HG03469 (cell line): ENCODE results near the gene EIF1B.
A peak's percentile ranks its signal among the peaks of the same experiment; 100 is the strongest.

Experiments
- ATAC-seq: cut with Tn5 transposase; IDR thresholded peaks from one replicate; pipeline ENCODE4 v1.9.1; 2021; ENCODE audit warnings: mild to moderate bottlenecking, moderate library complexity, moderate number of reproducible peaks; ENCODE audit not compliant: unreplicated experiment

EIF1B gene

GRCh38 chr3:40308725-40309417, 636 bp upstream of the EIF1B start:
- no peak for ATAC-seq

DNA sequence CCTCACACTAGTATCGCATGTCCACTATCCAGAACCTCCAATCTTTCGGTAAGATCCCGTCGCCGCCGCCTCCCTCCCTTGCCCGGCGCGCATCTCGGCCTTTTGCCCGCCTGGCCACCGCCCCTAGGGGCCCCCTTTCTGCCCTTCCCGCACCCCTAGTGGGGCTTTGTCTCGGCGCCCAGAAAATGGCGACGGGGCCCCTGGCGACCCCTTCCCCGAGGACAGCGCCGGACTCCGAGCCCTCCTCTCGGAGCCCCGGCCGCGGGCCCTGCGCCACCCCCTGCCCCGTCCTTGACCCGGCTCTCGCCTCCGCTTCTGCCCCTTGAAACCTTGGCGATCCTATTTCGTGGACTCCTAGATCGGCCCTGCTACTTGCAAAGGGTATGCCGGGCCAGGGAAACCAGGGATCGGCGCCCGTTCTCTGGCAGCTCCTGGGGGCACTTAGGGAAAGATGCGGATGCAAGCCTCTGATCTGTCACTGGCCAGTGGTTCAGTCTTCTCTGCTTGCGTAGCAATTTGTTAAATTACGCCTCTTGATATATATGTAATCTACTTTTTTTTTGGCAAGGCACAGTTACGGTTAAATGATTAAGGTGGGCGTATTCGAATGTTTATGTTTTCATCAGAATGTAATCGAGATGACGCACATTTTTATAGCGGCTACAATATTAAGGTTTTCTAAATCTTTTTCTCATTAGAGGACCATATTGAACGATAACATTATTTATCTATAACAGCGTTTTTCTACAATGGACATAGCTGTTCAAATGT, 603 bp downstream of the EIF1B start:
- no peak for ATAC-seq

DNA sequence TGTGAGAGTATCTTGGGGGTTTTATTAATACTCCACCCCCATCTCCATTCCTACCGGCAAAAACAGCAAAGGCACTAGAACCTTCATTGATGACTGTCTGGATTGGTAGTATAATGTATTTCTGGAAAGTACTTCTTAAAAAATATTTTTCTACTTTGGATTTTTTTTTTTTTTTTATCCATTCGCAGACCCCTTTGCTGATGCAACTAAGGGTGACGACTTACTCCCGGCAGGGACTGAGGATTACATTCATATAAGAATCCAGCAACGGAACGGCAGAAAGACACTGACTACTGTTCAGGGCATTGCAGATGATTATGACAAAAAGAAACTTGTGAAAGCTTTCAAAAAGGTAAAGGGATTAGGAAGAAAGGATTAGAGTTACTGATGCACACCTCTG, 1.2 kb downstream of the EIF1B start:
- ATAC-seq: no peak

GRCh38 chr3:40312661-40313226, 3.2 kb downstream of the EIF1B start:
- no peak for ATAC-seq

DNA sequence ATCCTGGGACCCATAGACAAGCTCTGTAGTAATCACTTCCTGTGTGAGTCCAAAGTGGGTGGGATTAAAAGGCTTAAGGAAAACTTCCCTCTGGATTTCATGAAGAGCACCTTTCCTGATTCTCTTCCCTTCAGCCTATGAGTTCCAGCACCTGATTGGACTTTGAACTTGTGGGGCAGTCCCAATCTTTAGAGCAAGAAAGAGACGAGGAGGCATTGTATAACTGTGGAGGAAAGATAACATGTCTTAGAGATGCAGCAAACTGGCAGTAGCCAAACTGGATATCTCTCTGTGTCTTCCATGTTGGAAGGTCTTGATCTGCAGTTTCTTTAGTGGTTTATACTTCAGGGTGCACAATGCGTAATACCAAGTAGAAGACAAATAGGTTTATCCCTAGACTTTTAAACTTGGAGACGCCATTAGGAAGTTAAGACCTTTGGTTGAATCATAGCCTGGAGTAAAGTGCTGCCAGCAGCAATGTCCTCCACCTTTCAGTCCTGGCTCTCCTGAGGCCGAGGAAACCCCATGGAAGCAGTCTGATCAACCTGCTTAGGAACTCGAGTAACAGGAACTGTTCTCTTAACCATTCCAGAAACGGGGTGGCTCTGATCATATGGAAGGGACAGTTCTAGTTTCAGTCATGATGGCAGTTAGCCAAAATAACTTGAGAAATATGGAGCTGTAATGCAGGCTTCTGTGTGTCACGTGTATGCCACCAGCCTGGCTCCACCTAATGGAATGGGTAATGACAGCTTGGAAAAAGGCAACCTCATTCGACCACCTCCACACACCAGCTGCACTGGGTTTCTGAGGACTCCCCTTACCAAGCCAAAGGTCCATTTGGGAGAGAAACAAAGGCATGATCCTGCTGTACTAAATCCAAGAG, 4.7 kb downstream of the EIF1B start:
- no peak for ATAC-seq

DNA sequence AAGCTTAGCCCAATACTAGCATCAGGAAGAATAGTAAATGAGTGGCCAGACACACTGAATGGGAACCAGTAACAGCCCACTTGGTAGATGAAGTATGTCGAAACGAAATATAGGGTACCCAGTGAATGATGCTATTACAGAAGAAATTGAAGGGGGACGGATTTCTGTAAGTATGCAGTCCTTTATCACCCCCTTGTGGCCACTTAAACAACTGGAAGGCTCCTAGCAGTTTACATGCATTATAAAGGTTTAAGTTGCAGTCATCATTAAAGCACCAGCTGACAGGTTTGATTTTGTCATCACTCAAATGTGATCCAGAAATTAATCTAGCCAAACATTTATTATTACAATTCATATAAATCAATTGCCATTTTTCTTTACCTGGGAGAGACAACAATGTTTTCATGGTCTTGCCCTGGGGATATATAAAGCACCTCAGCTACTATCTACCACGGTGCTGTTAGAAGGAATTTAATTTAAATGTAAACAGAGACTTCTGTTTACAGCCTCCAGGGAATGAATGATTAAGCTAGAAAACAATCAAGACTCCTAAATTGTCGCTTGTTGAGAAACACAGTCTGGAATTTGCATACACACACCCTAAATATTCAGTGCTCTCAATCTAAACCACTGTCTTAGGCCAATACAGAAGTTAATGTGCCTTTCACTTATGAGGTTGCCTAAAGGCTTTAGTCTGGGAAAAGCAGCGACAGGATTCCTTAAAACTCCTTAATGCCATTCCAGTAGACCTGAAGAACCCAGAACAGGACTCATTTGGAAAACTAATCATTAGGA, 7.8 kb downstream of the EIF1B start:
- peak; percentile 51 for ATAC-seq

DNA sequence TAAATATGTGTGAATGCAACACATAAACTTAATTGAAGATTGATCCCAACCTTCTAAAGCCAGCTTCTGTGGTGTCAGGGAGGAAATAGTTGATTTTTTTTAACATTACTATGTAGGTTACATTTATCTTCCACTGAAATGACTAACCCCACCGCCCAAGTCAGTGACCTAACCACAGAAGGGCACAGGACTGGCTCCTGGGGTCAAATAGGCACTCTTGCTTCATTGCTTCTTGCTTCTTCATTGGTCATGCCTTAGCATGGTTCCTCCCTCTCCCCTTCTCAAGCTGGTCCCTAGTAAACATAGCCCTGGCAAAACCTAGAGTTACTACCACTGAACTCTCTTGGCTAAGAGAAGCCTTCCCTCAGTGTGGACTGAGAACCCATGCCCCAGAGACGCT, 12.3 kb downstream of the EIF1B start:
- ATAC-seq: no peak

DNA sequence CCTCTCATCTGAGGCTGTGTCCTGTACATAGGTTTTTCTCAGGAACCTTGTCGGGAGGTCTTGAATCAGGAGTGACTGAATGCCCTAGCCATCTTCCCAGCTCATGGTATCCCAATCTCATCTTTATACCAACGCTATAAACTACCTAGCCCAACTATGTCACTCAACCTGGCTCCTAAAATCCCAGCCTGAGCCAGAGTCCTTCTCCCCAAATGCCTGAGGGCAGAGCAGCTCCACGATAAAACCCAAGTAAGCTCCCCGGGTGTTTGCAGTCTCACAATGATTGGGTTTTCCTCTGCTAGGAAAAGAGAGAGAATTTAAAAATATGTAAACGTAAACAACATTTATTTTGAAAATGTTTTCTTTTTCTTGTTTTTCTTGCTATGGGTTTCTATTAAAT, 14.4 kb downstream of the EIF1B start:
- no peak for ATAC-seq

- ATAC-seq: no peak
These were observed 15.1 kb downstream of the EIF1B start for GRCh38 chr3:40324621-40325020.

- ATAC-seq: no peak
These were observed 16.0 kb downstream of the EIF1B start for GRCh38 chr3:40325465-40325864.

- ATAC-seq: no peak
These were observed 18.9 kb downstream of the EIF1B start for GRCh38 chr3:40328374-40328773.

DNA sequence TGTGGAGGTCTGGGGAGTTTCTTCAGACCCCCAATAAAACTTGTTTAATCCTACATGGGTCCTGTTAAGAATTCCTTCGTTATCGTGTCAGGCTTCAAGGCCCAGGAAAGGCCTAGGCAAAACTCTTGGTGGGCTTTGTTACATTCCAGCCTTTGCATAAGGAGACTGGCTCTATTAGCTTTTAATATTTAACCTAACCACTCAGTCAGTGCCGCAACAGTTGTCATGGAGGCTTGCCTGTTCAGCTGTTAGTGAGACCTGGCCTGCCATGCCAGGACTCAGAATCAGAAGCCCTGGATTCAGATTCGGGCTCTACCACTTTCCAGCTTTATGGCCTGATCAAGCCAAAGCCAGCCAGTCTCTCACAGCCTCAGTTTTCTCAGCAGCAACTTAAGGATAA, 19.6 kb downstream of the EIF1B start:
- ATAC-seq: no peak

DNA sequence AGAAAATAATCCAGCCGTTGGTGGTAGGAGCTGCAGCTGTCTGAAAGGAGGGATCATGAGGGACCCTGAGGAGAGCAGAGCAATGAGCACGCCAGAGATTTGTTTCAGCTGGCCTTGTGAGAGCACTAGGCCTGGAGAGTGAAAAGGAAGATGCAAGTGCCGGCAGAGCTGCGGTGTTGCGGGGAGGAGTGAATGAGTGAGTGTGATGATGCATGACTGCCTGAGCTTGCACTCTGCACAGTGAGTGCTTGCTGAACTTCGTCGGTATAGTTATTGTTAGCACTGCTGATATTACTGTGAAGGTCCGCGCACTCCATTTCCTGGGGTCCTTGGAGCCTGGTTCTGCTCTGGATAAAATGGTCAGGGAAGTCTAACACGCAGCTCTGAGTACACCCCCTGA, 23.2 kb downstream of the EIF1B start:
- no peak for ATAC-seq

GRCh38 chr3:40333416-40333815, 23.9 kb downstream of the EIF1B start:
- no peak for ATAC-seq

- no peak for ATAC-seq
These were observed 24.3 kb downstream of the EIF1B start for GRCh38 chr3:40333852-40334251.

DNA sequence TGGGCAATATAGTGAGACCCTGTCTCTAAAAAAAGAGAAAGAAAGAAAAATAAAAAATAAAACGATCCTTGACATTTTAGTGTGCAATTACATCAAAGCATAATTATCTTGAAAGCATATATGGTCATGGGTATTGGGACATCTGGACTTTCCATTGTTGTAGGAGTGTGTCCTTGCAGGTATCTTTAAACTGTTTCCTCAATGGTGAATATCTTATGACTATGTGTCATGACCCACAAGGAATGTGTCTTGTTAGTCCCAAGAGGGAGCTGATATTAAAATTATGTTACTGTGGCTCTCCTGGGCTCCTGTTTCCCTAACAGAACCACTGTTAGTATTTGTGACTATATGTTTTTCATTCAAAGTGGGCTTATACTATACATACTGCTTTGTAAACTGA, 26.6 kb downstream of the EIF1B start:
- no peak for ATAC-seq

- no peak for ATAC-seq
These were observed 27.1 kb downstream of the EIF1B start for GRCh38 chr3:40336511-40337135.

- no peak for ATAC-seq
These were observed 27.9 kb downstream of the EIF1B start for GRCh38 chr3:40337136-40338108.

GRCh38 chr3:40339871-40340270, 30.4 kb downstream of the EIF1B start:
- ATAC-seq: no peak
